CD4-positive, alpha-beta T cell treated with Interleukin-4 for 4 hours (primary cell): ENCODE data around the gene GSTK1.
"Not testable (repeated sequence)": the region's sequence is repeated elsewhere in the genome, so short reads cannot be mapped to it uniquely, and the experiment has no call there.

ENCODE experiments used
- DNase-seq: peaks from one replicate; pipeline ENCODE4 v3.0.0-alpha.2; 2020

Gene GSTK1

GRCh38 chr7:143279186-143280098 lies 16.2 kb downstream of the GSTK1 start:
- peak; percentile 83 for DNase-seq

GRCh38 chr7:143280160-143280559 lies 16.9 kb downstream of the GSTK1 start:
- DNase-seq: peak; percentile 27

- DNase-seq: no peak
These were observed 17.3 kb downstream of the GSTK1 start for GRCh38 chr7:143280566-143280965.

- DNase-seq: no peak
These were observed 18.3 kb downstream of the GSTK1 start for GRCh38 chr7:143281529-143281928.

- DNase-seq: no peak
These were observed 18.9 kb downstream of the GSTK1 start for GRCh38 chr7:143282124-143282523.

- no peak for DNase-seq
These were observed 20.1 kb downstream of the GSTK1 start for GRCh38 chr7:143283381-143283780.

GRCh38 chr7:143284591-143285469 lies 21.6 kb downstream of the GSTK1 start, which contains the start of gene TMEM139:
TSS of gene TMEM139 (plus strand) at chr7:143284958. CDS start at chr7:143285958, 1,000 bp downstream.
- DNase-seq: no peak

GRCh38 chr7:143285470-143285778 lies 22.2 kb downstream of the GSTK1 start:
- DNase-seq: no peak

- DNase-seq: no peak
These were observed 22.7 kb downstream of the GSTK1 start for GRCh38 chr7:143285806-143286521.

- no peak for DNase-seq
These were observed 23.3 kb downstream of the GSTK1 start for GRCh38 chr7:143286522-143286890.

GRCh38 chr7:143287339-143287934 lies 24.2 kb downstream of the GSTK1 start:
- DNase-seq: no peak

GRCh38 chr7:143287935-143288826 lies 24.9 kb downstream of the GSTK1 start, which contains the start of gene CASP2:
TSS of gene CASP2 (plus strand) at chr7:143288351. CDS start at chr7:143288456, 105 bp downstream.
- peak; percentile 99 for DNase-seq

GRCh38 chr7:143288836-143289235 lies 25.6 kb downstream of the GSTK1 start:
- DNase-seq: no peak

GRCh38 chr7:143289421-143289820 lies 26.2 kb downstream of the GSTK1 start:
- no peak for DNase-seq

- DNase-seq: not testable (repeated sequence)
These were observed 26.6 kb downstream of the GSTK1 start for GRCh38 chr7:143289888-143290287.

GRCh38 chr7:143290293-143290692 lies 27.1 kb downstream of the GSTK1 start:
- DNase-seq: no peak

- no peak for DNase-seq
These were observed 29.6 kb downstream of the GSTK1 start for GRCh38 chr7:143292876-143293275.

- peak; percentile 31 for DNase-seq
These were observed 32.6 kb downstream of the GSTK1 start for GRCh38 chr7:143295870-143296269.

- DNase-seq: no peak
These were observed 33.4 kb downstream of the GSTK1 start for GRCh38 chr7:143296686-143297085.

- DNase-seq: no peak
These were observed 36.1 kb downstream of the GSTK1 start for GRCh38 chr7:143299346-143299745.

GRCh38 chr7:143299840-143300239 lies 36.6 kb downstream of the GSTK1 start:
- DNase-seq: peak; percentile 70
